ENCODE data around the gene ITPR2.

Gene ITPR2

DNA sequence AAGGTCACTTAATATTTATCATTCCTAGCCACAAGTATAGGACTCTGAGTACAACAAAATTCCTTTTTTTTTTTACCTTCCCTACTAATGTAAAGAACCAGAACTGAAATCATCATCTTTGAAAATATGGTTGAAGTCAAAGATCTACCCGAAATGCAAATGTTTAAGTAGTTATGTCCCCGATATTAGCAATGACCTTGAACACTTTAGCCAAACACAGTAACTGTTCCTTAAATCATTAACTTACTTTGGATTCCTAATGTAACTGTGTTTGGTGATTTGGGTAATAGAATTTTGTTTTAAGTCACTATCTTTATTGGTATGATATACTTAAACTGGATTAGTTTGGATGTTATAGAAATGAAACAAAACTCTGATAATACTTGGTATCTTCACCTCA, 14.4 kb downstream of the ITPR2 start:
- no peak for DNase-seq

DNA sequence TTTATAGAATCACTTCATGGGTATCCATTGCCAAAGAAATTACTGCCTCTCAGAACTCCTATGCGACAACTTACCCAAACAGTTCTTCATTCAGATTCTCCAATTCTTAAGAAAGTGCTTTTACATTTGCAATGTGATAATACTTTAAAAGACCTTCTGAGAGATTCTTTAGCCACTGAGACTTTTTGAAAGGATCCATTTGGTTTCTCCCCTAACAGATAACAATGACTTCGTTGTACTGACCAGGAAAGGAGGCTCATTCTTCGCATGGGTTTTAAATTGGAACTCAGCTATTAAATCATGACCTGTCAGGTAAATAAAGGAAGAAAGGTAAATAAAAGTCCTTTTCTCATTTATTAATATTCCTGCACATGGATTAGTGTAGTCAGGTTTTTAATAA, 14.8 kb downstream of the ITPR2 start:
- DNase-seq, result no peak

DNA sequence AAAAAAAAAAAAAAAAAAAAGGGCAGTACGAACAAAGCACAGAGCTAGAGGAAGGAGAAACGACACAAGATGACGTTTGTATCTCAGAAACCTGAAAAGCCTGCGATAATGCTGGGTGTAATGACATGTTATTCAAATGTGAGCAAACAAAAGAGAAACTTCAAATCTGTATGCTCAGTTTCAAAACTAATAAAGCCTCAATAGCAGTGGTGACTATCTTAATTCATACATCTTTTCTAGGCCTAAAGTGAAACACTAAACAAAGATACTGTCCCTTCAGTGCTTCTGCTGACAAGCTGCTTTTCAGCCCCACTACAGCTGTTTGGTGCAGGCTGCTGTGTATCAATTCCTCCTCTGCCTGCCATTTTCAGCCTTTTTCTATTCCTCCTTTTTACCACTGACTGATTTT, 15.8 kb downstream of the ITPR2 start:
- no peak for DNase-seq

DNA sequence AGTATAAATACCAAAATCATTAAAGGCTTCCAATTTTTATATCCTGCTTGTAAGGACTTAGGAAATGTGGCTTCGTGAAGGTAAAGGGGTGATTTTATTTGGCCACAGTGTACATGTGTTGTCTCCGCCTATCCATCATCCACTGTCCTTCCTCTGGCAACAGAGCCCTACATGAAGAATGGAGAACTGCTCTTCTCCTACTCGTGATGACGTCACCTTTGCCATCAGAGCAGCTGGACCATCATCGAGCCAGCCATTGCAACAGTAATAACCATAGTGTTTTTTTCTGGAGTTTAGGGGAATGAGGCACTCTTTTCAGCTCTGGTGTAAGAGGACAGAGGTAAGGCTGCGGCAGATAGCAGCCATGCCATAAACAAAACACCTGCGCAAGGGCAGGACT, 19.2 kb downstream of the ITPR2 start:
- no peak for DNase-seq

DNA sequence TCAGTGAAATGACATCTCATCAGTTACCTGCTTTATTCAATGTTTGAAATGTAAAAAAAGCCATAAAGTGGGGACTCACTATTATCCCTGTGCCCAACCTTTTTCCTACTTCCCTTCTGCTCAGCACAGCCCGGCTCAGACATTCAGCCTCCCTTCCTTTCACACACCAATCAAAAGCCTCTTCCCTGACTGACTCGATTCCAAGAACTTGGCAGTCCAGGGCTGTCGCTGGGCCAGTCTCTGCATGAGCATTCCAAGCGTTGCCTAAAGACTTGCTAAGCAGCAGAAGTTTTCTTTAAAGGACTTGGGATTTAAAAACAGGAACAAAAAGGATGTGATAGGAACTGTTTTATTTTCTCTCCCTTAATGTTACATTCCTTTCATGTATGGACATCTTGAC, 22.7 kb downstream of the ITPR2 start:
- peak; percentile 17 for DNase-seq

DNA sequence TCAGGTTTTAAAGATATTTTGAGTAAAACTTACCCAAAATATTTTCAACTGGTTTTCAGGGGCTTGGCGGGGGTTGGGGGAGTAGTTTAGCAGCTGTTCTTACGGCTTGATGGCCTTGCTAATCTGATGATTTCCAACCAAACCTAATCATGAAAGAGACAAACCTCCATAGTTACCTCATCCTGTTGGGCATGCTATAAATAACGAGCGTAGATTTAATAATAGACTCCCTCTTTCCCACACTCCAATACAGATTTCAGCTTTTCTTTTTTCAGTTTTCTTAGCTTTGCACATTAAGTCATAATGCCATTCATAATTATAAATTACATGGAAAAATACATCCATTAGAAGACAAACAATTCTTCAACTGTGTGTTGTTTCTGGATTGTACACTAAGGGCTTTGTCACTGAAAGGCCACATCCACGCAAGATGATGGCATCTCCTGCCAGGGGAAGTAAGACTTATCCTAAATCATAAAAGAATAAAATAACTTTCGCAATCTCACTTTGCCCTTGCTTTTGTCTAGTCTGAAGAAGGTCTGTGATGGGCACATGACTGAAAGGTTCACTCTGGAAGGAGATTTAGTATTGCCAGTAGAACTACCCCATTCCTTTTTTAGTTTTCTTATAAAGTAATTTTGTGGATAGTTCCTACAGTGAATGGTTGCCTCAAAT, 23.2 kb downstream of the ITPR2 start:
- no peak for DNase-seq

DNA sequence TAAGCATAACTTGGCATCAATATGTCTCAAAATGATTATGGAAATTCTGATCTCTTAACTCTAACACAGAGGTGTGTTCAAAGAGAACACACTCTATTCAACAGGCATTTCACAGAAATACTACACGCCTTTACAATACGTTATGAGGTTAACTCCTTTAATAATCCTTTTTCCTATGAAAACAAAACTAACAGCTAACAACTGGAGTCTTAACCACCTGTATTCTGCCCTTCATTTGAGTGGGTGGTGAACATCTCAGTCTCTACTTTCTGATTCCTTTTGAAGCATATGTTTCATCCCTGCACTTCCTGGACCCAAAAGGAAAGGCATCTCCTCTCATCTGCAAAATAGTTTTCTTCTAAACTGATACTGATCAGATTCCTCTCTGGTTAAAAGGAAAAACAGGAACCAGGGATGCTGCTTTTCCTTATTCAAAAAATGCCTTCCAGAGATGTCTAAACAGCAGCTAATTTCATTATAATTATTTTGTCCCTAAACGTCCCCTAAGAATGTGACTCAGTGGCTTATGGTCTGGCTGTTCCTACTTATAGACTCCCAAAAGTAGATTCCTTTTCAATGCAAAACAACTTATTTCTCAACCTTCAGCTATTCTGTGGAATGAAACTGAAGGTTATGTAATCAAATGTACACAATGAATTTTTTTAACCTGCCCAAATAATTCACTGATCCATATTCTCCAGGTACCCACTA, 24.1 kb downstream of the ITPR2 start:
- DNase-seq, result no peak

DNA sequence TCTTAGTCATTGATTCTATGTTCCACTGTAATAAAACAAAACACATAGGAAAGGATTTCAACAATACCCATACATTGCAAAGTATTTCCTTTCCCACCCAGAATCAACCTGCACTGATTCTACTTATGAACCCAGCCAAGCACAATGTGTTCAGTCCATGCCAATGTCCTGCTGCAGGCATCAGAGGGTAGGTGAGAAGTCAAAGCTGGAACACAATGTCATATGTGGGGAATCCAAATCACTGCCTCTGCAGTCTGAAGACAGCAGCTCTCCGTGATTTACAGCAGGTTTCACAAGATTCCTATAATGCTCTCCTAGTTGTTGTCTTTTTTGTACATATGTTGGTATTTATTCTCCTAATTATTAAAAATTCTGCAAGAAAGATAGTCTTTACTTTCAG, 25.7 kb downstream of the ITPR2 start:
- no peak for DNase-seq

DNA sequence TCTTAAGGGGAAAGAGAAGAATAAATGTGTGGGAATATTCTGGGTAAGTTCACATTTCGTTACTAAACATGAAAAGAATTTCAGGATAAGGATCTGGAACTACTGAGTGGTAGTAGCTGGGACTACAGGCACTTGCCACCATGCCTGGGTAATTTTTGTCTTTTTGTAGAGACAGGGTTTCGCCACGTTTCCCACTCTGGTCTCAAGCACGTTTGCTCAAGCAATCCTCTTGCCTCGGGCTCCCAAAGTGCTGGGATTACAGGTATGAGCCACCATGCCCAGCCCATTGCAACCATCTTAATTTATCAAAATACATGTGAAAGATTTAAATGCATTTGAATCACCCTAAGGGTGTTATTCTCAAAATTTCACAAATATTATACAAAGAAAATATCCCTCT, 26.4 kb downstream of the ITPR2 start:
- no peak for DNase-seq

DNA sequence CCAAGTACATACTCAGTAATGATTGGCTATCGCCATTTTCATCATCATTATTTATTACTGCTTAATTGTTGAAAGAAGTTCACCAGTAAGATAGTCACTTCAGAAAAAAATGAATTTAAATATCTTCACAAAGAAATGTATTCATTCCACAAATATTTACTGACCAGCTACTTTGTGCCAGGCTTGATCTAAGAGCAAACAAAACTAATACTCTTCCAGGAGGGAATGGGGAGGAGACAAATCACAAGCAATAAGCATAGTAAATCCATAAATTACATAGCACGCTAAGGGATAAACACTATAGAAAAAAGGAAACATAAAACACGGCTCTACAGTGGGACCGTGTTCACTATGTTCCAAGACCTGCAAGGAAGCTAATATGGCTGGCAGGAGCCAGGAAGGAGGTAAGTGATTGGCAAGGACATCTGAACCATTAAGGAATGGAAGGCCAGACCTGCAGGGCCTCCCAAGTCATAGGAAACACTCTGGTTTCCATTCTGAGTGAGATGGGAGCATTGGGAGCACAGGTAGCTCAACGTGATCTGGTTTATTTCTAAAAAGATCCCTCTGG, 27.5 kb downstream of the ITPR2 start:
- no peak for DNase-seq

DNA sequence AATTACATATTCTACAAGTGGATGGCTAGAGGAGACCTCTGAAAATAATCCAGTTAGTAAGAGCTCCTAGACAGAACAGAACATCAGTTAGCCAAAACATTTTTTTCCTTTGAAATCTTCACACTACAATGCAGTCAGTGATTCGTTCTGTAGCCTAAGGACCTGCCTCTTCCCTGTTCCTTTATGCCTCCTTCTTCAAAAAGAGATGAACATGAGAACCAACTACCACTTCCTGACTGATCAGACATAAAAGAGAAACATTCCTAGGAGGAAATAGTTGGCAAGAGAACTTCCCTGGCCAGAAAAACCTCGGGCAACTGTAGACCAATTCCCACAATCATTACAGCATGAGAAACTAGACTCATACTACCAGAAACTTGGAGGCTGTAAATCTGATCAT, 29.4 kb downstream of the ITPR2 start:
- no peak for DNase-seq

DNA sequence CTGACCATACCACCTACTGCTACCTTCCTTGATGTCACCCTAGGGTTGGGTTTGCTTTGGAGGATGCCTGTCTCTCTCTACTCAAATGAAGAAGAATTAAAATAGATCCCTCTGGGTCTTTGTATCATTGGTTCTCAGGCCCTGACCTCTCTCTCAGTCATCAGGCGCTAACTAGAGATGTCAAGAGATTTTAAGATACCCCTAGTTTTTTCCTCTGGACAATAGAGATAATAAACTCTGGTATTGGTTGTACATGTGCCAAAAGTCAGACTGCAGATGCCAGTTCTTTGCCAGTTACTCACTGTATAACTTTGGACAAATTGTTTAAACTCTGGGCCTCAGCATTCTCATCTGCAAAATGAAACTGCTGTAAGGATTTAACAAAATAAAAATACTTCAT, 31.5 kb downstream of the ITPR2 start:
- no peak for DNase-seq

DNA sequence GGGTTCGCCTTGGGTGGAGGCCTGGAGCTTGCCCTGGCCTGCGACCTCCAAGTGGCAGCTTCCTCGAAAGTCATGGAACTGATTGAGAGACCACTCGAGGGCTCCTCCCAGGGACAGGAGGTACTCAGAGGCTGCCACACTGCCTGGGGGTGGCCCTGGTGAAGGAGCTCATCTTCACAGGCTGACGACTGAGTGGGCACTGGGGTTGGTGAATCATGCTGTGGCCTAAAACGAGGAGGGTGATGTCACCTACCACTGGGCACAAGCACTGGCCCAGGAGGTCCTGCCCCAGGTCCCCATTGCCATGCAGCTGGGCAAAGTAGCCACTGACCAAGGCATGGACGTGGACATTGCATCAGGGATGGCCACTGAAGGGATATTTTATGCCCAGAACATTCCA, 32.1 kb downstream of the ITPR2 start:
- no peak for DNase-seq

DNA sequence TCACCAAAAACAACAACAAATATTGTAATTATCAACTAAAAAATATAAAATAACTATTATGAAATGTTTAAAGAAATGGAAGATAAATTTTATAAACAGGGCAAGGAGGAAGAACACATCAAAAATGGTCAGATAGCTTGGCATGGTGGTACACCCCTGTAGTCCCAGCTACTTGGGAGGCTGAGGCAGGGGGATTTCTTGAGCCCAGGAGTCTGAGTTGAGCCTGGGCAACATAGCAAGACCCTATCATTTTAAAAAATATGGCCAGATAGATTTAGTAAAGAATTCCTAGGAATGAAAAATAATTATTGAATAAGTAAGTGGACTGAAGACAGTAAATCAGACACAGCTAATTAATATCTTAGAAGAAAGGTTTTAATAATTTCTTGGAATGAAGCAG, 32.6 kb downstream of the ITPR2 start:
- no peak for DNase-seq

DNA sequence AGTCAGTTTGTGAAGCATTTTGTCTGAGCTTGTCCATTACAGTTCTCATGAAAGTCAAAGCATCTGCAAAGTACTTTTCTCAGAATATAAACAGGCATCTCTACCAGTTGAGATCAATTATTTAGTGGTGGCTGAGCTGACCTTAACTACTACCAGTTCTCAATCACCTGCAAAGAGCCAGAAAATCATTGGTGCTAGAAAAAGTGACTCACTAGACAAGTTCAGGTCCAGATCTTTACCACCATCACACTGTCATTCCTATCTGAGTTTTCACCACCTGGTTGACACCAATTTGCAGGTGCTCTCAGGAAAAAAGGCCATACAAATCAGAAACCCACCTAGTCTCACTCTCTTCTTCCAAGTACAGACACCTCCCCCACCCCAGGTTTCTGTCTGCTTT, 33.3 kb downstream of the ITPR2 start:
- no peak for DNase-seq

DNA sequence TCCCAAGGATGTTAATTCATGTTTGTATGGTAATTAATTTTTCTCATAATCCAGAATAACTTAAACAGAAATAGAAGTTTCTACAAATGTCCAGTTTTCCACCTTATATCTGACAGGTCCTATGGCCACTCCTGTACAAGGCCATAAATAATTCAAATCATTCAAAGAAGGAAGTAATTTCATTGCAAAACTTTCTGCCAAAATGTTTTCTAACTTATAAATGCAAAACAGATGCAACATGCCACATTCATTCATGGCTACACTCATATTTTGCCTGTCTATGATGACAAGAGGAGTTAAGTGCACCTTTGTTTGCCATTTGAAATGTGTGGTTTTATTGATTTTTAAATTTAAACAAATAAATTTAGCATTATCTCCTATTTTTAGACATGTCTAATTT, 34.4 kb downstream of the ITPR2 start:
- DNase-seq, result no peak

DNA sequence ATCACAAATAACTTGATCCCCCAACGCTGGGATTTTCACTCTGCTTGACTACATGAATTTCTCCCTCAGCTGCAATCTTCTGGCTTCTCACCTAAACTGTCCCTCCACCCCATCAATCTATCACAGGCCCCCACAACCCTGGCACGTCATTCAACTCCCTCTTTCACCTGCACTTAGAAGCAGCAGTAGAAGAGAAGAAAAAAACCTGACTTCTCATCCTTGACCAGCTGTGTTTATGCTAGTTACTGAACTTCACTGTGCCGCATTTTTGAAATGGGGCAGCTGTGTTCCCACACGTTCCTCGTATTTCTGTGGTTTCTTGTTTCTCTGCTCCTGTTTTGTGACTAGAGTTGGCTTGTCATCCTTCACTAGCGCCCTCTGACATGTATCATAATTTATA, 35.0 kb downstream of the ITPR2 start:
- DNase-seq, result peak; percentile 2

DNA sequence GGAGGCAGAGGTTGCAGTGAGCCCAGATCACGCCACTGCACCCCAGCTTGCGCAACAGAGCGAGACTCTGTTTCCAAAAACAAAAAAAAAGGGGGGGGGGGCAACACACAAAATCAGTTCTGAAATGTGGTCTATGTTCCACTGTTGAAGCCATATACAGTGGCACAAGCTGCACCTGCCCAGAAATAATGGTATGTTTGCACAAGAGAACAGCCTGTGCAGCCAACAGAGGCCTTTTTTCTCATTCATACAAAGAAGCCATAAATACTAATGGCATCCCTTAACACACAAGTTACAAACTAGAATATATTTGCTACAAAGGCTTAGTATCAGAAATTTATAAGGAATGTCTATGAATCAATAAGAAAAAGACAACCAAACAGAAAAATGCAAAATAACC, 37.1 kb downstream of the ITPR2 start:
- no peak for DNase-seq

DNA sequence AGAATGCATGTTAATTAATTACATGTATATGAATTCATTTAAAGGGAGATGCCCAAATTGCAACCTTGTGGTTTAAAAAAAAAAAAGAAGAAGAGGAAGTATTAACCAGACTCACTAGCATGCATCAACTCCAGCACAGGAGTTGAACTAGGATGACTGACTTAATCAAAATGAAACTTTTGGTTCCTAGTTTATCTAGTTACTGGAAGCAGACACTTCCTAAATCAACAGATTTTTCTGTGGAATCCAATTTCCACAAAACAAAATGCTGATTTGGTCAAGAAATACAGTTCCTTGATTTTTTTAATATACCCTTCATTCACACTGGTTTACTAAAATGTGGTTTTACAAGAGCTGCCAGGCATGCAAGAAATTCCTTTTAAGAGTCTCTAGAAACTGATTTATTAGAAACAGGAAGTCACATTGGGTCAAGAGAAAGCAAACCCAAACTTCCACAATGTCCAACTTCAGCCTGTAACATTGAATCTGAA, 41.6 kb downstream of the ITPR2 start:
- DNase-seq, result no peak

DNA sequence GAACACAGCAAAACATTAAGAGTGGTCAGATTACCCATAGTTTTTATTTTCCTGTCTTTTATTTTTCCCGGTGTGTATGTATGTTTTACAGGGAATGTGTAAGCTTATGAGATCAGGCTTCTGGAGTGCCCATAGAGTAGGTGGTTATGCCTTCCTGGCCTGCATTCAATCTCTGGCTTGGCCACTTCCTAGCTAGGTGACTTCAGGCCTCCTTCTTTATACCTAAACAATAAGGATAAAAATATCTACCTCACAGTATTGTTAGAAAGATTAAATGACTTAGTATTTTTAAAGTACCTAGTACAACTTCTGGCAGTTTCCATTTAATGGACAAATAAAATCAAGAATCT, 42.4 kb downstream of the ITPR2 start:
- no peak for DNase-seq

DNA sequence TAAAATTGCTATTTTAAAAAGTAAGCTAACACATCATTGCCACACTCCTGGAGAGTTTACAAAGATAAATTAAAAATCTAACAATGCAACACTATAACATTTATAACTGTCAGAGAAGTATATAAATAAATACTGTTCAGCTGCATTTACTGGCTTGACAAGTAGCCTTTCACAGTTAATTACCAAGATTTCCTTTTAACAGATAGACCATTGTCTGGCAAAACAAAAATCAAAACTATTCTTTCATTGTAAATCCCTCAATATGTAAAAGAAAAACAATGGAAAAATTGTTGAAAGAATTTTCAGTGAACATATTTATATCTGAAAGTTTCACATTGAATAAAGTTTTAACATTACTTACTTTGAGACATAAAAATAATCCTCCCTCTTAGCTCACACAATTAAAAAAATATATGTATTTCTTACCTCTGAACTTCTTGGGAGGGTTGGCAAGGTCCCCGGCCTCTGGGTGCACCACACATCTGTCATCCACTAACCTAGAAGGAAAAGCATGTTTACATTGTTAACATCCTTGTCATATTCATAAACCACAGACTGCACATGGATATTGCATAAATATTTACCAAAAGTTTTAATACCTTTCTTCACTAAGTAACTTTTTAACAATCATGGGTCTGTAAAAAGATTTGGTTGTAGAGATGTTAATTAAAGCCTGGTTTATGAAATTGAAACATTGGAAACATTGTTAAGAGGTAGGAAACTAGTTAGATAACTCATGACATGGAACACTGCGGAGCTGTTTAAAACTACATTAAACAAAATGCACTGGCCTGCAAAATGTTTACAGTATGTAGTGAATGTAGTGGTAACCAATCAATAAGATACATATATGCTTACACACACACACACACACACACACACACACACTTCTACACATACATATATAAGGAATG, 43.0 kb downstream of the ITPR2 start:
- no peak for DNase-seq

DNA sequence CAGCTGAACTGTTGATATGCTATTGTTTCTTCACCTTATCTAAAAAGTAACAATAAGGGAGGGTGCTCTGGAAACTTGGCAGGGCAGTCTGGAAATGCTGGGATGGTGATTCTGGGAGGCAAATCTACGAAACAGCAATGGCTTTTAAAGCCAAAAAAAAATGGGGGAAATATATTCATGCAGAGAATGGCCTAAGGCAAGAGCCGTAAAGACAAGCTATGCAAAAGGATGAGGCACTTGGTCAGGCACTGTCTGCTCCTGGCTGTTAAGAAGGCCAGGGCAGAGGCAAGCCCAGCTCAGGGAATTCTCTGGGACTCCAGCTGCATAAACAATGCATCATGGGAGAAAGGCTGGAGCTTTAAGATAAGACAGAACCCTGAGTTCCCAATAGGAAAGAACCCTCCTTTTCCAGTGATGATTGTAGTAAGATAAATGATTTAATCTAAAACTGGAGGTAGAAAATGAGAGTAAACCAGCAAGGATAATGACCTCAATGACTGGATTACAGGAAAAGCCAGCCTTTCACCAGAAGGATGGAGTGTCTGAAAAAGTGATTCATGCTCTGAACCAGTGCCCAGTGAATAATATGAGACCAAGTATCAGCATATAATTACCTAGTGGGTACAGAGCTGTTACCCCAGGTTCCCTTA, 46.0 kb downstream of the ITPR2 start:
- no peak for DNase-seq

DNA sequence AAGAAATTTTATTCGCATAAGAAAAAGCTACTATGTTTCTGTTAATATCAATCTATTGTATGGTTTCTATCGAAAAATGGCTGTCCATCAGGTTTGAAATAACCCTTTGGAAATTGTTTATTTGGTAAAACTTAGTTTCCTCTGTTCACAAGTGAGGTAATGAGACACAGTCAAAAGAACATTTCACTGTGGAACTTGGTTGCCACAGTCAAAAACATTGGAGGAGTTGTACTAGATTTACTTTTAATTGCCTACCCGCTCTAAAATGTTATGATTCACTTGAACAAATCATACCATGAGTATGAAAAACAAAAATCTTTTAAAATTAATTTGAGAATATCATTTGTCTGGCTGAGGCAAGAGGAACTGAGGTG, 46.5 kb downstream of the ITPR2 start:
- no peak for DNase-seq
